PFSK-1 (cell line): Measurements from ENCODE around the gene KCNA1.

Experiments used
- FOXP2 ChIP-seq: optimal IDR thresholded peaks from 2 replicates; pipeline ENCODE3; 2011; ENCODE audit warnings: borderline replicate concordance, control low read depth, inconsistent platforms; ENCODE audit not compliant: insufficient read depth; ENCODE audit errors: extremely low read length, extremely low read depth
- POLR2AphosphoS5 ChIP-seq: IDR thresholded peaks from 2 replicates; pipeline ENCODE4 v1.6.1; 2012; ENCODE audit warnings: low read depth, mild to moderate bottlenecking, control low read depth, low read length, moderate library complexity
- REST ChIP-seq, 2 experiments: IDR thresholded peaks; 2 replicates each; pipeline versions ENCODE4 v1.6.1 to v1.8.0; 2011 to 2012; ENCODE audit warnings: low read depth in 2 of 2, low read length in 2 of 2, control low read depth in 1 of 2, inconsistent platforms in 1 of 2, mild to moderate bottlenecking in 1 of 2, moderate library complexity in 1 of 2; ENCODE audit not compliant: insufficient read depth in 1 of 2
- SIN3A ChIP-seq: IDR thresholded peaks from 2 replicates; pipeline ENCODE4 v1.6.1; 2012; ENCODE audit warnings: mild to moderate bottlenecking, low read length, moderate library complexity, borderline replicate concordance; ENCODE audit not compliant: insufficient read depth
- TAF1 ChIP-seq: IDR thresholded peaks from 2 replicates; pipeline ENCODE4 v1.6.1; 2012; ENCODE audit warnings: low read length, control low read depth, borderline replicate concordance; ENCODE audit not compliant: insufficient read depth

GRCh38 chr12:4910502-4911315, 1.0 kb downstream of the KCNA1 start:
- TF ChIP-seq REST (IDR thresholded peaks at IDR 0.05; ENCODE audit: insufficient read depth in 1 of 2, low read depth in 2 of 2, low read length in 2 of 2) (no peak), POLR2AphosphoS5 (no peak), SIN3A (no peak), FOXP2 (no peak), TAF1 (no peak)
